ENCODE results near the gene FAM240B.

Gene FAM240B

GRCh38 chr9:38668791-38669466 is 51.0 kb downstream of the FAM240B start:
- no peak for DNase-seq

GRCh38 chr9:38662763-38663593 is 57.0 kb downstream of the FAM240B start:
- no peak for DNase-seq

GRCh38 chr9:38659538-38659937 is 60.4 kb downstream of the FAM240B start:
- no peak for DNase-seq

GRCh38 chr9:38656896-38657295 is 63.0 kb downstream of the FAM240B start:
- no peak for DNase-seq

GRCh38 chr9:38652486-38652885 is 67.4 kb downstream of the FAM240B start:
- no peak for DNase-seq

GRCh38 chr9:38652044-38652443 is 67.9 kb downstream of the FAM240B start:
- DNase-seq: no peak

GRCh38 chr9:38651400-38652042 is 68.4 kb downstream of the FAM240B start:
- no peak for DNase-seq

- DNase-seq: no peak
Measured at GRCh38 chr9:38650564-38650963, 69.4 kb downstream of the FAM240B start.

- no peak for DNase-seq
Measured at GRCh38 chr9:38649731-38650363, 70.1 kb downstream of the FAM240B start.

- no peak for DNase-seq
Measured at GRCh38 chr9:38644601-38645000, 75.3 kb downstream of the FAM240B start.

Data from T-helper 1 cell (primary cell).